GM19463 (cell line): ENCODE data around the gene COX10.

ENCODE experiments used
- ATAC-seq: cut with Tn5 transposase; IDR thresholded peaks from one replicate; pipeline ENCODE4 v1.9.1; 2021; ENCODE audit warnings: mild to moderate bottlenecking, moderate library complexity; ENCODE audit not compliant: unreplicated experiment

Gene COX10

GRCh38 chr17:14068542-14069250 lies 608 bp upstream of the COX10 start:
- peak; percentile 12 for ATAC-seq

DNA sequence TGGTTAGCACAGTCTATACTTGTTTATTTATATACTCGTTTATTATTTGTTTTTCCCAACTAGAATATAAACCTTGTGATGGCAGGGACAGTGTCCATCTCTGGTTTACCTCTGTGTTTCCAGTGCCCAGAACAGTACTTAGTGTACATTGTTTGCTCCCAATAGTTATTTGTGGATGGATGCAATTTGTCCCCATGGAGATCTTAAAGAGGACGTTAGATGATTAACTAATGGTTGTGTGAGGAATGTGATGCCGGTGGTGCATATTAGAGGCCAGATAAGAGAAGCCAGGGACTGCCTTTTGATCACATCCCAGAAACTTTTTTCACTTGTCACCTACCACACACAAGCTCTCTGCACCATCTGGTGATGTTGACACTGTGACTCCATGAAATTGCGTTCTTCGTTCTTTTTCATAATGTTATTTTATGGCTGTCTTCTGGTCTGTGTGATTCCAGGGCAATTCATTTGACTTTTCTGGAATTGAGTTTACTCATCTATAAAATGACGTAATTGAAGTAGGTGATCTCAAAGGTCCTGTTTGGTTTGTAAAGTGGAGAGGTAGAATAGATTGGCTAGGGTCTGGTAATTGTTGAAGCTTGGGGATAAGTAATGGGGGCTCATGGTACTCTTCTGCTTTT lies 1.2 kb downstream of the COX10 start:
- no peak for ATAC-seq

GRCh38 chr17:14072881-14073280 lies 3.6 kb downstream of the COX10 start:
- no peak for ATAC-seq

DNA sequence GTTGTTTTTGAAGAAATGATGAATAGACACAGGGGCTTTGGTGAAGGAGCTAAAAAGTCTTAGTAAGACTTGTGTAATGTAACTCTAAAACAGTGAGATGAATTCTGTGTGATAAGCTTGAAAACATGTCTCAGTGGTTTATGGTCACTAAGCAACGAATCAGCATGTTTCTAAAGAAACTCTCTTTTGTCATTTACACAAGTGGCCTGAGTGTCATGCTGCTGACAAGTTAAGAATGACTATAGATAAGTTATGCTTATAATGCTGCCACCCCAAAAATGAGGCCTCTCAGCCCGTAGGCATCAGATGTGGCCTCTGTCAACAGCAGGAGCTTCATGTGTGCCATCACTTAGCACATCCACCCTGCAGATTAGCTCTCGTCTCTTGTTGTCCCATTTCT lies 8.7 kb downstream of the COX10 start:
- ATAC-seq, result no peak

DNA sequence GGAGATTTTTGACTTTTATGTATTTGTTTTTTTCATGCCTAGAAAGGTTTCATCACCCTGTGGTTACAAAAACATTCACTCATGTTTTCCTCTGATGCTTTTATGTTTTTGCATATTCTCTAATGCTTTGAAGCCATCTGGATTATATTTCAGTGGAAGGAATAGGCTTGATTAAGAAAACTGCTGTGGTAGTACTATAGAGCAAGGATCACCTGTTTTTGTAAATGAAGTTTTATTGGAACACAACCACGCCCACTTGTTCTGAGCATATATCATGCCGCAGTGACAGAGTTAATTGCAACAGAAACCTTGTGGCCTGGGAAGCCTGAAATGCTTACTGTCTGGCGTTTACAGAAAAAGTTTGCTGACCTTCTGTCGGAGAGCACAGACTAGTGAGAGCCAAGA lies 11.5 kb downstream of the COX10 start:
- no peak for ATAC-seq

- no peak for ATAC-seq
Measured at GRCh38 chr17:14082848-14083247, 13.5 kb downstream of the COX10 start.

DNA sequence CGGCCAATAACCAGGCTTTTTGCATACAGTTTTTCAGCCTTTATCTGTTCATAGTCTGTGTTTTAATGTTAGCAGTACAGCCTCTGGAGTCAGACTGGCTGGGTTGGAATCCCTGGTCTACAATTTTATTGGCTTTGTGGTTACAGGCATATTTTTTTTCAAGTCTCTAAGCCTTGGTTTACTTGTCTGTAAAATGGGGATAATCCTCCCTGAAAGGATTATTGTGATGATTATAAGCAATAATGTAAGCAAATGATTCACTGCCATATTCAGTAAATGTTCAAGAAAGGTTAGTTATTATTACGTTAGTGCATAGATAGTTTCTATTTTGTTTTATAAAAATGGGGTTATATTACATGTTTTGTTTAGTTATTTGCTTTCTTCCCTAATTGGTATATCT lies 15.7 kb downstream of the COX10 start:
- ATAC-seq, result no peak

- ATAC-seq, result no peak
Measured at GRCh38 chr17:14086189-14086588, 16.9 kb downstream of the COX10 start.

- no peak for ATAC-seq
Measured at GRCh38 chr17:14089179-14089578, 19.9 kb downstream of the COX10 start.

- ATAC-seq, result no peak
Measured at GRCh38 chr17:14091367-14091766, 22.1 kb downstream of the COX10 start.

GRCh38 chr17:14092808-14093207 lies 23.5 kb downstream of the COX10 start:
- no peak for ATAC-seq

- no peak for ATAC-seq
Measured at GRCh38 chr17:14094676-14095601, 25.6 kb downstream of the COX10 start.

GRCh38 chr17:14095631-14096030 lies 26.3 kb downstream of the COX10 start:
- no peak for ATAC-seq

DNA sequence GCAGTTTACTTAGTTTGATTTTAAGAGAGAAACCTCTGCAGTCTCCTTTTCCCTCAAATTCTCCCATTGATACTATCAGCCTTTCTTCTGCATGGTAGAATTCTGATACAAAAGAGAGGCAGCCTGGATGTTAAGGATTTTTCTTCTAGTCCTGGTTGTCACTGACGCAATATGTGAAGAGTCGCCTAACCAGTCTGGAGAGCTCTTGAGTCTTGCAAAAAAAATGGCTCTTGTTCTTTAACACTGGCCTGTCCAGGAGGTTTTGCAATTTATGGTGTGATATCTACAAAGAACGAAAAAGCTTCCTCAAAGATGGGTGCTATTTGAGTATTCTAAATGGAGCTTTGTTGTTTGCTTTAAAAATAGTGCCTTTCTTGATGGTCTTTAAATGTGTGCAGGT lies 28.9 kb downstream of the COX10 start:
- ATAC-seq, result no peak

- ATAC-seq, result no peak
Measured at GRCh38 chr17:14101976-14102375, 32.7 kb downstream of the COX10 start.

DNA sequence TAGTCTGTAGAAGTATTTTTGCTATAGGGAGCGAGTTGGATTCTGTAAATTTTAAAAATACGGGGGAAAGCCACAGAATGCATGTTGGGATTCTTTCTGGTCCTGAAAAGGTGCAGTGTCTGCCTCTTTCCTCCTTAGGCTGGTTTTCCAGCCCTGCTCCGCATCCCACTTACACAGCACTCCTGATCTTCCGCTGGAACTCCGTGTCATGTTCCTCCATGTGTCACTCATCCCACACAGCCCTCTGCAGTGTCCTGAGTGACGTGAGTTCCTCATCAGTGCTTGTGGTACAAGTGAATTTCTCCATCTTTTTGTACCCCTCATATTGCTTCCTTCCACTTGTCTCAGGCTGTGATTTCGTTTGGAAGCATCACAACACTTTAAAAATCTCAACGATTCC lies 34.5 kb downstream of the COX10 start:
- ATAC-seq, result no peak

DNA sequence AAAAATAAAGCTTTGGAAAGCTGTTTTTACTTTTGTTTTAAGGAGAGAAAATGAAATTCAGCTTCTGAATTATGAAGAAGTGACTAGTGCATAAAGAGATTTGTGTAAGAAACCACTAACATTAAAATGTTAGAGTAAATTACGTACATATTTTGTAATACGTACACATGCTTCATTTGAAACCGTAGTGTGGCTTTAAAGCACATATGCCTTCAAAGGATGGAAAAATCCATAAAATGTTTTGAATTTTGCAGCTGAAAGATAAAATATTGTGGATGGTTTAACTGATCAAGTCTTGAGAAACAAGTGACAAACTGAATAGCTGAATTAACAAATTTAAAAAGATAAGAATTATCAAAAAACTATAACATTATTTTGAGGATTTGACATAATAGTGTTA lies 35.4 kb downstream of the COX10 start:
- no peak for ATAC-seq

DNA sequence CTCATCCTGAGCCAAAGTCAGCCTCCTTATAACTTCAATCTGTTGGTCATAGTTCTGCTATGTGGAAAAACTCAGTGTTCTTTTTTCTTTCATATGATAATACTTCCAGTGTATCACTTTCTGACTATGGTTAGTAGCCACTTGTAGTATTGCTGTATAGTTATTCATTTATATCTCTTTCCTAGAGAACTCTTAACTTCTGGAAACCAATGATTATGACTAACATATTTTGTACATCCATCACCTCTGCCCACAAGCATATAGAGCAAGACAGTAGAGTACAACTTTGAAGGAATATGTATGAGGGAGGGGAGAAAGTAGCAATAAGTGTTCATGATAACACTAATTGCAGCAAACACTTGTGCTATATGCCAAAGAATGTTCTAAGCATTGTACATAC lies 38.6 kb downstream of the COX10 start:
- no peak for ATAC-seq

GRCh38 chr17:14112407-14112806 lies 43.1 kb downstream of the COX10 start:
- ATAC-seq, result no peak

DNA sequence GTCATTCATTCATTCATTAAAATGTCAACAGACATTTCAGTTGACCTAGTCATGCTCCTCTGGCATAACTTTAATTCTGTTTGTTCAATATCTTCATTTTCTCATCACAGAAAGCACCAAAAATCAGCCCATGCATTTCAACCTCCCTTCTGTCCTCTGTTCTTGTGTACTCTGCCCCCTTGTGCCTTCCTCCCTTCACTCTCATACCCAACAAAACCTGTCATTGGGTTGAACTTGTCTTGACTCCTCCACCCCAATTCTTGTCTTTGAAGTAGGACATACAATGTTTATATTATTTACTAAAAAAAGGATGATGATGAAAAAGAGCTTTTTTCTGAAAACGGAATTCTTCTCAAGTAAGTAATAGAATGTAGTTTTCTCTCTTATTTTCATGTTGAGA lies 43.8 kb downstream of the COX10 start:
- ATAC-seq, result no peak

DNA sequence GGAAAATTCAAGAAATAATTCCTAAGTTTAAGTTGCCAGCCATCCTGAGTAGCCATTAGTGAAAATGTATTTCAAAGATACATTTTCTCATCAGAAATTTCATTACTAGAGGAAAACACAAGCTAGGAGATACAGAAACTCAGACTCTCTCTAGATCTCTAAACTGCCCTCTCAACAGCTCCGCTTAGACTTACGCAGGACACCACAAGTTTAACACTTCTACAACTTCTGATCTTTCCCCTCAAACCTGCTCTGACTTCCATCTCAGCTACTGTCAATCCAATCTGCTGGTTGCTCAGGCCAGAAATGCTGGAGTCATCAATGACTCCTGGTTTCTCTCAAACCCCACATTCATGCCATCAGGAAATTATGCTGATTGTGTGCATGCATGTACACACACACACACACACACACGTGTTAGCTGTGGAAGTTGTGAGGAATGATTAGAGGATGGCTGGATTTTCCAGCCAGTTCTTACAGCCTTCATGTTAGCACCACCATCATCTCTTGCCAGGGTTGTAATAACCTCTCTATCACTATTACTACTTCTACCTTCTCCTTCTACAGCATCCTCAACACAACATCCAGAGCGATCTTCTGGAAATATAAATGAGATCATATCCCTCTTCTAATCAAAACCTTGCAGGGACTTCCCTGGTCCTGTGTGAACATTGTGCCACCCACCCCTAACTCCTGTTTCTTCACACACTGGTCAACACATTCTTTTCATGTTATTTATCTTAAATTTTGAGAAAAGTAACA lies 47.1 kb downstream of the COX10 start:
- no peak for ATAC-seq
